Peyer's patch (tissue), 4 donors: ENCODE results near the gene RIPK4. TPM values are rescaled to one million over a fixed set of nuclear protein-coding genes. Genes with fewer than 3 reads are reported as not detected.

ENCODE experiments used
- DNase-seq, 3 donors: peaks; one replicate each; pipeline ENCODE4 v3.0.0-alpha.2; 2017 to 2019
- H3K27ac ChIP-seq, 4 donors: fragments of 200-600 bp; sonication (generic); one replicate each; pipeline ENCODE4 v1.5.1; 2016 to 2019
- H3K27me3 ChIP-seq, 2 donors: fragments of 200-600 bp; sonication (generic); one replicate each; pipeline ENCODE4 v1.5.1; 2019
- H3K36me3 ChIP-seq, 3 donors: fragments of 200-600 bp; sonication (generic); one replicate each; pipeline ENCODE4 v1.5.1; 2016 to 2019
- H3K4me1 ChIP-seq, 4 donors: fragments of 200-600 bp; sonication (generic); one replicate each; pipeline ENCODE4 v1.5.1; 2016 to 2019
- H3K4me3 ChIP-seq, 4 donors: fragments of 200-600 bp; sonication (generic); 1 replicate in 3 of 4; 2 replicates in 1 of 4; pipeline ENCODE4 v1.5.1; 2016 to 2019; ENCODE audit warnings: mild to moderate bottlenecking in 1 of 4
- H3K9me3 ChIP-seq, 4 donors: fragments of 200-600 bp; sonication (generic); one replicate each; pipeline ENCODE4 v1.5.1; 2016 to 2019; ENCODE audit warnings: mild to moderate bottlenecking in 1 of 4
- CTCF ChIP-seq, 6 experiments: fragments of 450-650 bp in 4 of 6; fragments of 200-600 bp in 2 of 6; sonication (generic) in 1 of 6; IDR thresholded peaks; one replicate each; pipeline ENCODE4 v1.5.1; 2017 to 2019; ENCODE audit warnings: antibody characterized with exemption in 6 of 6, mild to moderate bottlenecking in 3 of 6, moderate library complexity in 1 of 6
- POLR2A ChIP-seq, 2 donors: fragments of 450-650 bp; IDR thresholded peaks; one replicate each; pipeline ENCODE4 v1.5.1; 2017; ENCODE audit warnings: antibody characterized with exemption in 2 of 2, mild to moderate bottlenecking in 2 of 2, moderate library complexity in 2 of 2
- total RNA-seq, 4 donors: library from RNA; depleted of rRNA; stranded (reverse); fragments of >200 nt; gene quantifications; one replicate each; pipeline ENCODE4 v1.1.0, GENCODE V29; 2016

RIPK4 gene
- total RNA-seq, 4 donors from 2014 or later: 5.0 to 62.5 (median 31.3) TPM

GRCh38 chr21:41709166-41709565 lies 57.7 kb downstream of the RIPK4 start:
- DNase-seq: peak in 1 of 3 donors; percentile 19
- Histone ChIP-seq H3K9me3 (no peaks in the 10 kb centered on the region), H3K4me1 (peaks cover 0 to 55% (median 4%) of the 10 kb centered on the region in 4 donors), H3K4me3 (no peak overlapping the region), H3K27ac (no peak overlapping the region), H3K27me3 (no peaks in the 10 kb centered on the region), H3K36me3 (no peaks in the 10 kb centered on the region)
- TF ChIP-seq CTCF (IDR thresholded peaks at IDR 0.05): no peak
- TF ChIP-seq POLR2A (IDR thresholded peaks at IDR 0.05): no peak

GRCh38 chr21:41707960-41708330 lies 58.9 kb downstream of the RIPK4 start:
- no peak for TF ChIP-seq CTCF (IDR thresholded peaks at IDR 0.05)
- no peak for TF ChIP-seq POLR2A (IDR thresholded peaks at IDR 0.05)

GRCh38 chr21:41707231-41707959 lies 59.5 kb downstream of the RIPK4 start:
- Histone ChIP-seq H3K9me3 (no peaks in the 10 kb centered on the region), H3K27ac (peak overlapping the region in 3 of 4 donors; percentile 41 to 90 (median 89)), H3K4me3 (no peak overlapping the region), H3K27me3 (no peaks in the 10 kb centered on the region), H3K4me1 (peaks cover 0 to 46% (median 4%) of the 10 kb centered on the region in 4 donors), H3K36me3 (no peaks in the 10 kb centered on the region)
- TF ChIP-seq CTCF (IDR thresholded peaks at IDR 0.05) (no peak), POLR2A (IDR thresholded peaks at IDR 0.05) (peak in 1 of 2 donors; percentile 21)
- DNase-seq: peak in 1 of 3 donors; percentile 69

More at GRCh38 chr21:41707960-41708330, 58.9 kb downstream of the RIPK4 start:
- H3K4me1 ChIP-seq: peaks cover 0 to 52% (median 4%) of the 10 kb centered on the region in 4 donors
- peak overlapping the region in 3 of 4 donors; percentile 41 to 90 (median 89) for H3K27ac ChIP-seq
- DNase-seq: no peak
- H3K36me3 ChIP-seq: no peaks in the 10 kb centered on the region
- no peak overlapping the region for H3K4me3 ChIP-seq
- no peaks in the 10 kb centered on the region for H3K9me3 ChIP-seq
- no peaks in the 10 kb centered on the region for H3K27me3 ChIP-seq

GRCh38 chr21:41706678-41707077 lies 60.2 kb downstream of the RIPK4 start:
- DNase-seq: peak in 1 of 3 donors; percentile 84
- H3K4me1 ChIP-seq: peaks cover 0 to 39% (median 4%) of the 10 kb centered on the region in 4 donors
- H3K36me3 ChIP-seq: no peaks in the 10 kb centered on the region
- H3K27me3 ChIP-seq: no peaks in the 10 kb centered on the region
- H3K9me3 ChIP-seq: no peaks in the 10 kb centered on the region
- TF ChIP-seq CTCF (IDR thresholded peaks at IDR 0.05): no peak
- no peak for TF ChIP-seq POLR2A (IDR thresholded peaks at IDR 0.05)
- H3K4me3 ChIP-seq: no peak overlapping the region
- H3K27ac ChIP-seq: peak overlapping the region in 3 of 4 donors; percentile 67 to 90 (median 89)

GRCh38 chr21:41706263-41706639 lies 60.6 kb downstream of the RIPK4 start:
- peak in 2 of 3 donors; percentile 77 to 80 for DNase-seq
- Histone ChIP-seq H3K27ac (peak overlapping the region in 3 of 4 donors; percentile 67 to 90 (median 89)), H3K4me1 (peaks cover 0 to 35% (median 4%) of the 10 kb centered on the region in 4 donors), H3K36me3 (no peaks in the 10 kb centered on the region), H3K27me3 (no peaks in the 10 kb centered on the region), H3K9me3 (no peaks in the 10 kb centered on the region), H3K4me3 (no peak overlapping the region)
- TF ChIP-seq CTCF (IDR thresholded peaks at IDR 0.05) (no peak), POLR2A (IDR thresholded peaks at IDR 0.05) (peak in 1 of 2 donors; percentile 12)
